NCI-H1092 treated with DMSO at 0.1 percent for 48 hours (cell line): ENCODE data around the gene TMEM250.
A peak's percentile ranks its signal among the peaks of the same experiment; 100 is the strongest.
"Not testable (repeated sequence)": the region's sequence is repeated elsewhere in the genome, so short reads cannot be mapped to it uniquely, and the experiment has no call there.

ENCODE experiments used
- DNase-seq: peaks from one replicate; lab custom pipeline; 2025; lab: John Stamatoyannopoulos, UW

Gene TMEM250, protein sequence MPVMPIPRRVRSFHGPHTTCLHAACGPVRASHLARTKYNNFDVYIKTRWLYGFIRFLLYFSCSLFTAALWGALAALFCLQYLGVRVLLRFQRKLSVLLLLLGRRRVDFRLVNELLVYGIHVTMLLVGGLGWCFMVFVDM

DNA sequence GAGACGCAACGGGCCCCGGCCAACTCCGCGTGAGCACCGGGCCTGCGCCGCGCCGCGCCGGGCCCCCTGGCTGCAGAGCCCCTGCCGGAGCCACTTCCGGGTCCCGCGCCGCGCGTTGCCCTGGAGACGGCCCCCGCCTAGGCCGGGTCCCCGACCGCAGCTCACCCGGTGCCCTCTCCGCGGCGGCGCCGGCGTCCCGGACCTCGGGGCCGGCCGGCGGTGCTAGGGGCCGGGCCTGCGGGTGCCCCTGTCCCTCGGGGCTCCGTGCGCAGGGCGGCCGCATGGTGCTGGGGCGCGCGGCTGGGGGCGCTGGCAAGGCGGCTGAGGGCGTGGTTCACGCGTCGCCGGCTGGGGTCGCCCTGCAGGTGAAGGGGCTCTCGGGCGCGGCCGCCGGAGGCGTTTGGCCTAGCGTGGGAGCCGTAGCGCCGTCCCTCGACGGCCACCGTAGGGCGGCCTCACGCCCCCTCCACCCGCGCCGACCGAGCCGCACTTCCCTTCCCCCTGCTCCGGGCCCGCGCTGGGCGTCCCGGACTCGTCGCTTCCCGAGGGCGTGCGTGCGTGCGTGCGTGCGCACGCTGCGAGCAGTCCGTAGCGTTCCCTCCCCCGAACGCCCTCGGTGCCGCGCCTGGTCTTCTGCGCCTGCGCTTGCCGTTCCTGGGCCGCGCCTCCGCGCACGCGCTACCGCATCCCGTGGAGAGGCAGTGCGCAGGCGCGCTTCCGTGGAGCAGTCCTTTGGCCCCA, at the start of gene TMEM250:
TMEM250 (minus strand) TSS at position 556 of the 741 bp plus-strand sequence. CDS start 1,975 bp downstream, outside the sequence.
- DNase-seq: peak; percentile 97

DNA sequence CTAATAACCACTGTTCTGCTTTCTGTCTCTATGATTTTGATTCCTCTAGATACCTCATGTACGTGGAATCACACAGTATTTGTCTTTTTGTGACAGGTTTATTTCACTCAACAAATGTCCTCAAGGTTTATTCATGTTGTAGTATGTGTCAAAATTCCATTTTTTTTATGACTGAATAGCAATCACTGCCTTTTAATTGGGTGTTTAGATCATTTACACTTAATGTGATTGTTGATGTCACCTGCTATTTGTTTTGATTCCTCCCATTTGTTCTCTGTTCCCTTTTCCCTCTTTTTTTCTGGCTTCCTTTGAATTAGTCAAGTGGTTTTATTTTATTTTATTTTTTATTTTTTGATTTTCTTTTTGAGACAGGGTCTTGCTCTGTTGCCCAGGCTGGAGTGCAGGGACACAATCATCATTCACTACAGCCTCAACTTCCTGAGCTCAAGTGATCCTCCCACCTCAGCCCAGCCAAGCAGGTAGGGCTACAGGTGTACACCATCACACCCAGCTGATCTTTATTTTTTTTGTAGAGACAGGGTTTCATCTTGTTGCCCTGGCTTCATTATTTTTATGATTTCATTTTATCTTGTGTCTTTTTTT, 44.7 kb upstream of the TMEM250 start:
- DNase-seq: no peak

DNA sequence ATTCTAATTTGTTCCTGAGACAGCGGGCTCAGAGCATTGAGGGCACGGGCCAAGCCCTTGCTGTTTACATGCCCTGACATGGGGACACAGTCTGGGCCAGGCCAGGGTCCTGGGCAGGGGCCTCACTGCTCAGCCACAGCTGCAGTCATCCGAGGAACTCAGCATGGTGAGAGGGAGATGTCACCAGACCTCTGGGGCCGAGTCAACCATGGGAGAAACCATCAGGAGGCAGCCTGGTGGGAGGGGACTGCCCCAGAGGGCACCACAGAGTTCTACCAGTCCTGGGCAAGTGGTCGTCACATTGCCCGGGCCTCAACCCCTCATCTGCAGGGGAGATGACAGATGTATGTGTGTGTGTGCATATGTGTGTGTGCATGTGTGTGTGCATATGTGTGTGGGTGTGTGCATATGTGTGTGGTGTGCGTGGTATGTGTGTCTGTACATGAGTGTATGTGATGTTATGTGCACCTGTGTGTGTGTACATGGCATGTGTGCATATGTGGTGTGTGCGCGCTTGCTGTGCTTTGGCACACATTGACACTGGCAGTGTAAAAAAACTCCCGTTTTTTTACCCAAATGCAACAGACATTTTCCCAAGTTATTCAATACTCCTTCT, 42.4 kb upstream of the TMEM250 start:
- no peak for DNase-seq

GRCh38 chr9:136160381-136160841, 41.7 kb upstream of the TMEM250 start:
- peak; percentile 9 for DNase-seq

GRCh38 chr9:136159851-136160250, 41.2 kb upstream of the TMEM250 start:
- no peak for DNase-seq

DNA sequence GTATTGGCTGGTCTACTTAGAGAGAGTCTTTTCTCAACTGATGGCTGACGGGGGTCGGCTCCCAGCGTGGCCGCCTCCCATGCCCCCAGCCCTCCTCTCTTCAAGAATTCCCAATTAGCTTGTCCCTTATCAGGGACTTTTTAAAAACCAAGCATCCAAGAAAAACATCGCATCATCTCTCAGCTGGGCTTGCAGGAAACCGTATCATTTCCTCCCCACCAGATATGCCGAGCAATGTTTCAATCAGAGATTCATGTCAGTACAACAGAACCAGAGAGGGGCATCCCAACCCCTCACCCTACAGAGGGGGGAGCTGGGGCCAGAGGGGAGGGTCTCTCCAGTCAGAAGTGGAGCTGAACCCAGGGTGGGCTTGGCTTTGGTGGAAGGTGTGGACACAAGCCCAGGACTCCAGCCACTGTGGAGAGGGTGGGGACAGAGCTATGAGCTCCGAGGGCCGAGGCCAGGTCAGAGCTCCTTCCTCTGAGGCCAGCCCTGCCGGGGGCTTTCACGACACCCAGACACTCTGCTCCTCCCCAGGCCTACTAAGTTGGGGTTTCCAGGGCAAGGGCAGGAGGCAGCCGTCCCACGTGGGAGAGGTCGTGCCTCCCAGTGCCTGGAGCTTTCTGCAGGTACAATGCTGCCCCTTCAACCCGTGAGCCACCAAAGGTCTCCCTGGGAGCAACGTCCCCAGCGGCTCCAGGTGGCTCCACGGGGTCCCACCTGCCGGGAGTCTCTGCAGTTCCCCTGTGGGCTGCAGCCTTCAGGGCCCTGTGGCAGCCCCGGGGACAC, 39.0 kb upstream of the TMEM250 start:
- no peak for DNase-seq

GRCh38 chr9:136156209-136157120, 37.8 kb upstream of the TMEM250 start:
- no peak for DNase-seq

GRCh38 chr9:136155576-136155975, 36.9 kb upstream of the TMEM250 start:
- DNase-seq: no peak

DNA sequence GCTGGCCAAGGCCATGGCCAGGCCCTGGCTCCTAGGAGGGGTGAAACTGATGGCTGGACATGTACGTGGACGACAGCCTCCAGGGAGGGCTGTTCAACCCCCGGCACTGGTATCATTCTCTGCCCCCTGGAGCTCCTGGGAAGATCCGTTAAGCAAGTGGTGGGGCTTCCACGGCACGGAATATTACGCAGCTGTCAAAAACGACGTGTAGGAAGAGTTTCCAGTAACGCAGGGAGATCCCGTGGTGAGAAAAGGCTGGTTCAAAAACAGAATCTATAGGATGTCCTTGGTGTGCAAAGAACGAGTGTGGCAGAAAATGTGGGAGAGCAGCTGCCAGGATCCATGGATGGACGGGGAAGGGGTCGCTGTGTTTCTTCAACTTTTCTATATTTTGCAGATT, 36.3 kb upstream of the TMEM250 start:
- no peak for DNase-seq

DNA sequence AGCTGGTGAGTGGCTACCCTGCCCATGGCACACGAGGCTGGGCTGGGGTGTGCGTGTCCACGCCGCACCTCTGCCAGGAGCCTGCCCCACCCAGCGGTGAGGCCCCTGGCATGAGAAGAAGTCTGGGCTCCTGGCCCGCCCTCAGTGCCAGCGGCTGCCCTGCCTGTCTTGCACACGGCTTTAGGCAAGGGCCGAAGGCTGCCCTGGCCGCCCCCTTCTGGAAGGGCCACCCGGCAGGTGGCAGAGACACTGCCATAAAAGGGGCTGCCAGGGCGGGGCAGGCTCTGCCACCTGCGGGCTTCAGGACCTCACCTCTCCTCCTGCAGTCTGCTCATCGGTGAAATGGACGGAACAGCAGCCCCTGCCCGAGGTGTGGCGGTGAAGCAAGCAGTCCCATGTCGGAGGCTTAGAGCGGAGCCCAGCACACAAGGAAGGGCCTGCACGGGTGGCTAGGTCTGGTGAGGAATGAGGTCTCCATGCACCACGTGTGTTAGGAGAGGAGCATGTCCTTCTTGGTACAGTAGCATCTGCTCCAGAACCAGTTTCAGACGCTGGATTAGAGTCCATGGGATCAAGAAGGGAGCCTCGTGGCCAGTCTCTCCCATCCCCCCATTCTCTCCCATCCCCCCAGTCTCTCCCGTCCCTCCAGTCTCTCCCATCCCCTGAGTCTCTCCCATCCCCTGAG, 34.8 kb upstream of the TMEM250 start:
- DNase-seq: no peak

DNA sequence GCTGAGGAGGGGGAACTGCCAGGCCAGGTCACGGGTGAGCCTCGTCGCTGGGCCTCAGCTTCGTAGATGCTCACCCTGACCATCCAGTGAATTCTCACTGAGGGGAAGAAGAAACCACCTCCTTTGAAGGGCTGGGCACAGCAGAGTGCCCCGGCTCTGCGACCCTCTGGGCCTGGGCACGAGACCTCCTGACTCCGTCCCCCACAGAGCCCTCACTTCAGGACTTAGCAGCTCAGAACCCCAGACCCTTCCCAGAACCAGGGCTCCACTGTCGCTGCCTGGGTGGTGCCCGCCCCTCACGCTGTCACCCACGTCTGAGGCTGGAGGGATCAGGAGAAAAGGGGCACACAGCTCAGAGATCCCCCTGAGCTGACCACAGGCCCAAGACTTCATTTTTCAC, 34.3 kb upstream of the TMEM250 start:
- no peak for DNase-seq

DNA sequence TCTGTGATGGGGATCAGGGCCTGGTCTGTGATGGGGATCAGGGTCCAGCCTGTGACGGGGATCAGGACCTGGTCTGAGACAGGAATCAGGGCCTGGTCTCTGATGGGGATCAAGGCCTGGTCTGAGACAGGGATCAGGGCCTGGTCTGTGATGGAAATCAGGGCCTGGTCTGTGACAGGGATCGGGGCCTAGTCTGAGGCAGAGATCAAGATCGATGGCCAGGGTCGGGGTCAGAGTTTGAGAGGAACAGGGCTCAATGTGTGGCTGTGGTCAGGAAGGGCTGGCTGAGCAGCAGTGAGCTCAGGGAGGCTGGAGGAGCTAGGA, 33.8 kb upstream of the TMEM250 start:
- DNase-seq: no peak

GRCh38 chr9:136151848-136152542, 33.3 kb upstream of the TMEM250 start:
- no peak for DNase-seq

- no peak for DNase-seq
These were observed 32.6 kb upstream of the TMEM250 start for GRCh38 chr9:136151214-136151804.

GRCh38 chr9:136150664-136151213, 32.1 kb upstream of the TMEM250 start:
- not testable (repeated sequence) for DNase-seq

- no peak for DNase-seq
These were observed 31.2 kb upstream of the TMEM250 start for GRCh38 chr9:136149853-136150252.

GRCh38 chr9:136149337-136149736, 30.7 kb upstream of the TMEM250 start:
- DNase-seq: no peak

- DNase-seq: no peak
These were observed 30.1 kb upstream of the TMEM250 start for GRCh38 chr9:136148766-136149165.
